Pericardium fibroblast (primary cell): ENCODE results near the gene ANO10. TPM values are rescaled to one million over a fixed set of nuclear protein-coding genes. Genes with fewer than 3 reads are reported as not detected.

Experiments
- total RNA-seq: library from RNA; depleted of rRNA; stranded (reverse); fragments of >200 nt; gene quantifications from 2 replicates; pipeline ENCODE4 v1.2.3, GENCODE V29; 2015

The ANO10 gene, protein sequence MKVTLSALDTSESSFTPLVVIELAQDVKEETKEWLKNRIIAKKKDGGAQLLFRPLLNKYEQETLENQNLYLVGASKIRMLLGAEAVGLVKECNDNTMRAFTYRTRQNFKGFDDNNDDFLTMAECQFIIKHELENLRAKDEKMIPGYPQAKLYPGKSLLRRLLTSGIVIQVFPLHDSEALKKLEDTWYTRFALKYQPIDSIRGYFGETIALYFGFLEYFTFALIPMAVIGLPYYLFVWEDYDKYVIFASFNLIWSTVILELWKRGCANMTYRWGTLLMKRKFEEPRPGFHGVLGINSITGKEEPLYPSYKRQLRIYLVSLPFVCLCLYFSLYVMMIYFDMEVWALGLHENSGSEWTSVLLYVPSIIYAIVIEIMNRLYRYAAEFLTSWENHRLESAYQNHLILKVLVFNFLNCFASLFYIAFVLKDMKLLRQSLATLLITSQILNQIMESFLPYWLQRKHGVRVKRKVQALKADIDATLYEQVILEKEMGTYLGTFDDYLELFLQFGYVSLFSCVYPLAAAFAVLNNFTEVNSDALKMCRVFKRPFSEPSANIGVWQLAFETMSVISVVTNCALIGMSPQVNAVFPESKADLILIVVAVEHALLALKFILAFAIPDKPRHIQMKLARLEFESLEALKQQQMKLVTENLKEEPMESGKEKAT
- 16.3 and 28.5 TPM in 2 replicates for total RNA-seq

DNA sequence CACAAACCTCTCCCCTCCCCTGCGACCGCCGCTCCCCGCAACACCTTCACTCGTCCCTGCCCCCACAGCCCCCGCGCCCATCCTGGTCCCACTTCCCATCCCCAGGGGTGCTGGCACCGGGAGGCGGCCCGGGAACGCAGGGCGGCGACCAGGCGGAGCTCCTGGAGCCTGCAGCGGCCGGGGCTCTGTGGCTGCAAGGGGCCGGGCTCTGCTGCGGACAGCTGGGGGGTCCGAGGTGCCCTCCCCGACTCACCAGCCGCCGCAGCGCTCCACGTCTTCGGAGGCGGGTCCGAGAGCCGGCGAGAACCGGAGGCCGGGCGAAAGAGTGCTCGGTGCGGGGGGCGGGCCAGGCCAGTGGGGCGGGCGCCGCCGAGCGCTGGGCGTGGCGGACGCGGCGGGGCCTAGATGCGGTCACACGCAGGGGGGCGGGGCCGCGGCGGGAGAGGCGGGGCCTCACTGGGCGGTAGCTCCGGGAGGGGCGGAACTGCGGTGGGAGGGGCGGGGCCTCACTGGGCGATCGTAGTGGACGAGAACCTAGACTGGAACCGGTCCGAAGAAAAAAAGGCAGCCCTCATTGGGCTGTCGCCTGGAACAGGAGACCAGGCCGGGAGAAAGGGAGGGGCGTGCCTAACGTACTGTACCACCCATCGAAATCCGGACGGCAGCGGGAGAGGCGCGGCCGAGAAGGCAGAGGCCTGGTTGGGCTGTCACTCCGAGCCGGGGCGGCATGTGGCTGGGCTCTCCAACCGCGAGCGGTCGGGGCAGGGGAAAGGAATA lies at the start of gene ANO10:
Gene ANO10, minus strand, starts transcription at position 356 of the 777 bp plus-strand sequence. CDS start 16,159 bp downstream, outside the sequence.

Other genes starting within 250 kb of the ANO10 start
- 7.2 and 12.0 TPM in 2 replicates for gene ABHD5, start 68.9 kb upstream of the ANO10 start, total RNA-seq